Gastrocnemius medialis (tissue), 4 donors: ENCODE results near the gene HAGHL. TPM values are rescaled to one million over a fixed set of nuclear protein-coding genes. Genes with fewer than 3 reads are reported as not detected.

Experiments
- ATAC-seq, 2 donors: fragments of 150-250 bp; one replicate each; pipeline ENCODE4 v1.9.1; 2016
- DNase-seq, 2 donors: peaks; one replicate each; pipeline ENCODE4 v3.0.0-alpha.2; 2019
- H3K27ac ChIP-seq, 4 donors: fragments of 200-600 bp; sonication (generic); 1 replicate in 1 of 4; 2 replicates in 3 of 4; pipeline ENCODE4 v1.5.1; 2016 to 2018; ENCODE audit warnings: mild to moderate bottlenecking in 2 of 4, moderate library complexity in 1 of 4
- H3K27me3 ChIP-seq, 3 donors: fragments of 200-600 bp; sonication (generic) in 2 of 3; 1 replicate in 1 of 3; 2 replicates in 2 of 3; pipeline versions ENCODE4 v1.5.1 to v1.6.0; 2016 to 2019; ENCODE audit warnings: mild to moderate bottlenecking in 1 of 3, moderate library complexity in 1 of 3
- H3K36me3 ChIP-seq, 2 donors: fragments of 200-600 bp; sonication (generic) in 1 of 2; one replicate each; pipeline ENCODE4 v1.5.1; 2017 to 2018
- H3K4me1 ChIP-seq, 2 donors: fragments of 200-600 bp; sonication (generic) in 1 of 2; one replicate each; pipeline ENCODE4 v1.5.1; 2016 to 2017; ENCODE audit warnings: mild to moderate bottlenecking in 2 of 2
- H3K4me3 ChIP-seq, 4 donors: fragments of 200-600 bp; sonication (generic) in 3 of 4; 1 replicate in 1 of 4; 2 replicates in 3 of 4; pipeline ENCODE4 v1.5.1; 2016 to 2019; ENCODE audit warnings: mild to moderate bottlenecking in 2 of 4
- H3K9me3 ChIP-seq, 3 donors: fragments of 200-600 bp; sonication (generic) in 2 of 3; 1 replicate in 1 of 3; 2 replicates in 2 of 3; pipeline ENCODE4 v1.5.1; 2016 to 2019
- POLR2A ChIP-seq, 2 donors: fragments of 450-650 bp; IDR thresholded peaks; one replicate each; pipeline ENCODE4 v1.6.1; 2017; ENCODE audit warnings: antibody characterized with exemption in 2 of 2, mild to moderate bottlenecking in 2 of 2, moderate library complexity in 2 of 2
- in situ Hi-C, 4 donors: fragments of 200-750 bp; cut with MboI; loops; one replicate each; pipeline versions ENCODE4 v1.15.0 to v1.8.0; 2017; ENCODE audit warnings: low sequenced_read_pairs in 4 of 4
- intact Hi-C: fragments of 100-400 bp; cut with DNase I; formaldehyde crosslinking; loops from one replicate; pipeline ENCODE4 v1.15.1; 2023; ENCODE audit warnings: low total_unique reads
- total RNA-seq, 4 donors: library from RNA; depleted of rRNA; stranded (reverse); fragments of >200 nt; gene quantifications; one replicate each; pipeline versions ENCODE4 v1.1.0 to v1.2.3, GENCODE V29; 2016
- TF ChIP-seq, protein P1 (sequence below), 5 experiments: fragments of 450-650 bp in 3 of 5; fragments of 200-600 bp in 2 of 5; sonication (generic) in 2 of 5; IDR thresholded peaks in 4 of 5; conservative IDR thresholded peaks in 1 of 5; 1 replicate in 4 of 5; 2 replicates in 1 of 5; pipeline ENCODE4 v1.5.1; 2016 to 2019; ENCODE audit warnings: antibody characterized with exemption in 5 of 5, mild to moderate bottlenecking in 3 of 5, moderate library complexity in 3 of 5

The HAGHL gene
- total RNA-seq, 4 donors from 2014 or later, result 0.27 to 0.42 TPM; not detected in 2

DNA sequence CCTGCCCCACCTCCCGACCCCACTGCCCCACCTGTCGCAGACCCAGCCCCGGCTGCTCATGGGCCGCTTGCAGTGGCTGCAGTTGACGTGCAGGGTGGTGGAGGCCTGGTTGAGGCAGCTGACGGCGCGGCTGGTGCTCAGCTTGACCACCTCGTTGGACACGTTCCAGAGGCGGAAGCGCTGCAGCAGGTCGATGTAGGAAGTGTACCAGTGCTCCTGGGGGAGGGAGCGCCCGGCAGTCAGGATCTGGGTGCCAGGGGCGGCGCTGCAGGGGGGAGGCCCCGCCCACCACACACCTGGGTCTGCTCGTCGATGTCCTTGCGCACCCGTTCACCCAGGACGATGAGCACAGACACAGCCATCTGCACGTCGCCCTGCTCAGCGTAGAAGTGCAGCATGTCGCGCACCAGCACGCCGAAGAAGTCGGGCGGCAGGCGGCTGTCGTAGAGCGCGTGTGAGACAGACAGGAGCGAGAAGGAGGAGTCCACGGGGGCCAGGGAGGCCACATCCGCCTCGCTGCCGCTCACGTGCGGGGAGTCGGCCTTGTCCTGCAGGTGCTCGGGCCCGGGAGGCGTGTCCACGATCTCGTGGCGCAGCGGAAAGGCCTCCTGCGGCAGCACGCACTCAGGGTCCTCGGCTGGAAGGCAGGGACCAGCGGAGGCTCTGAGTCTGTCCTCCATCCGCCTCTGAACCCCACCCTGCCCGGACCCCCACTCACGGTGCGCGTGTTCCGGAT lies 41.8 kb upstream of the HAGHL start:
- TF ChIP-seq, protein P1, sequence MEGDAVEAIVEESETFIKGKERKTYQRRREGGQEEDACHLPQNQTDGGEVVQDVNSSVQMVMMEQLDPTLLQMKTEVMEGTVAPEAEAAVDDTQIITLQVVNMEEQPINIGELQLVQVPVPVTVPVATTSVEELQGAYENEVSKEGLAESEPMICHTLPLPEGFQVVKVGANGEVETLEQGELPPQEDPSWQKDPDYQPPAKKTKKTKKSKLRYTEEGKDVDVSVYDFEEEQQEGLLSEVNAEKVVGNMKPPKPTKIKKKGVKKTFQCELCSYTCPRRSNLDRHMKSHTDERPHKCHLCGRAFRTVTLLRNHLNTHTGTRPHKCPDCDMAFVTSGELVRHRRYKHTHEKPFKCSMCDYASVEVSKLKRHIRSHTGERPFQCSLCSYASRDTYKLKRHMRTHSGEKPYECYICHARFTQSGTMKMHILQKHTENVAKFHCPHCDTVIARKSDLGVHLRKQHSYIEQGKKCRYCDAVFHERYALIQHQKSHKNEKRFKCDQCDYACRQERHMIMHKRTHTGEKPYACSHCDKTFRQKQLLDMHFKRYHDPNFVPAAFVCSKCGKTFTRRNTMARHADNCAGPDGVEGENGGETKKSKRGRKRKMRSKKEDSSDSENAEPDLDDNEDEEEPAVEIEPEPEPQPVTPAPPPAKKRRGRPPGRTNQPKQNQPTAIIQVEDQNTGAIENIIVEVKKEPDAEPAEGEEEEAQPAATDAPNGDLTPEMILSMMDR (IDR thresholded peaks at IDR 0.05 in 4 of 5, conservative IDR thresholded peaks at IDR 0.05 in 1 of 5), result no peak
- no peak for TF ChIP-seq POLR2A (IDR thresholded peaks at IDR 0.05)
- DNase-seq (peak in 1 of 2 donors; percentile 32), ATAC-seq (no peak)
- in situ Hi-C loops (no loop called here), intact Hi-C loops (loop anchor here (10.0 kb wide), 1 partner anchor 620 kb away; the partner anchor contains the start of gene UBE2I)
- Histone ChIP-seq H3K27ac (peak overlapping the region in 2 of 4 donors; percentile 73 to 87), H3K4me3 (peak overlapping the region; percentile 84 to 87 (median 86)), H3K36me3 (peaks cover 0 to 33% of the 10 kb centered on the region in 2 donors), H3K27me3 (no peaks in the 10 kb centered on the region), H3K4me1 (peaks cover 40 to 61% of the 10 kb centered on the region in 2 donors), H3K9me3 (no peaks in the 10 kb centered on the region)

DNA sequence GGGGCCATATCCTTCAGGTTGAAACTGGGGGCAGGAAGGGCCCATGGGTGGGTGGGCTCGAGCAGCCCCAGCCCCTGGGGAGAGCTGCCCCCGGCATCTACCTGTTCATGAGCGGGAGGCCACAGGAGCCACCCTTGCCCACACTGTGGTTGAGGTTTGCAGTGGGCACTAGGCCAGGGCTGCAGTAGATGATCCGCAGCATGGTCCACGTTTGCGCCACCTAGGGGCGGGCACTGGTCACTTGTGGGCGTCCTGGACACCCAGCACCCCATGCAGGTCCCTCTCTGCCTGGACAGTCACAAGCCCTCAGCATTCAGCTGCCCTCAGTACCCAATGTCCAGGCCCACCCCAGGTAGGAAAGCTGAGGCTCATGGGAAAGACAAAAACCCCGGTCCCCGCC lies 40.9 kb upstream of the HAGHL start:
- DNase-seq (peak in 1 of 2 donors; percentile 39), ATAC-seq (no peak)
- Histone ChIP-seq H3K4me1 (peaks cover 37 to 61% of the 10 kb centered on the region in 2 donors), H3K27ac (no peak overlapping the region), H3K27me3 (no peaks in the 10 kb centered on the region), H3K9me3 (no peaks in the 10 kb centered on the region), H3K4me3 (no peak overlapping the region), H3K36me3 (peaks cover 0 to 33% of the 10 kb centered on the region in 2 donors)
- in situ Hi-C loops (no loop called here), intact Hi-C loops (loop anchor here (10.0 kb wide), 1 partner anchor 619 kb away; the partner anchor contains the start of gene UBE2I)
- TF ChIP-seq POLR2A (IDR thresholded peaks at IDR 0.05), result no peak
- TF ChIP-seq, protein P1 (IDR thresholded peaks at IDR 0.05 in 4 of 5, conservative IDR thresholded peaks at IDR 0.05 in 1 of 5), result peak in 3 of 5 experiments; percentile 12 to 36 (median 22)

DNA sequence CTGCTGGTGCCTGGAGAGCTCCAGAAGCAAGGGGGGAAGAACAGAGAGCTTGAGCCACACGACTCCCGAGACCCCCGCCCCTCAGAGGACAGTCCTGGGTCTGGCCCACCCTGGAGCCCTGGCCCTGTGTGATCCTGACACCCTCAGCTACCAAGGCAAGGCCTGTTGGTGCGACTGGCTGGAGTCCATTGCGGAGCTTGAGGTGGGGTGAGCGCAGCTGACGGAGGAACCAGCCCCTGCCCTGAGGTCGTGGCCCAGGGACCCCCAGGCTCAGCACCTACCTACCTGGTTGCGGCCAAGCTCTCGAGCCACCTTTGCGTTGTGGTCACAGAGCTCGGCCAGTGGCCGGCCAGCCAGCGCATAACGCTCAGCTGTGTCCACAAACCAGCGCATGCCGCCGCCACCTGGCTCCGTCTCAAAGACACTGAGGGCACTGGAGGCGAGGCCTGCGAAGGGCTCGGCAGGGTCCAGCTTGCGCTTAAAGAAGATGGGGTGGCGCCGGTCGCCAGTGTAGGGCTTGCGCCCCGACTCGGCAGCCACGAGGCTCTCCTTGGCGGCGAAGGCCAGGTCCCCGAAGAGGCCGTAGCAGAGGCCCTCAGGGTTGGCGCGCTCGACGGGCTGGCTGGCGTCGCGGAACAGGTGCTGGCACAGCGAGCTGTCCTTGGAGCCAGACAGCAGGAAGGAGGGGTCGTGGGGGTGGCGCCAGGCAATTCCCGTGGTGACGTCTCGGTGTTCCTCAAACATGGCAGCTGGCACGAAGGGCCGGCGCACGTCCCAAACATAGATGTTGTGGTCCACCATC lies 40.2 kb upstream of the HAGHL start:
- no peak for ATAC-seq
- Histone ChIP-seq H3K27ac (no peak overlapping the region), H3K27me3 (peaks cover 0 to 4% (median 2%) of the 10 kb centered on the region in 3 donors), H3K36me3 (peaks cover 0 to 29% of the 10 kb centered on the region in 2 donors), H3K4me3 (no peak overlapping the region), H3K4me1 (peaks cover 31 to 54% of the 10 kb centered on the region in 2 donors), H3K9me3 (no peaks in the 10 kb centered on the region)
- TF ChIP-seq, protein P1 (IDR thresholded peaks at IDR 0.05 in 4 of 5, conservative IDR thresholded peaks at IDR 0.05 in 1 of 5), result no peak
- TF ChIP-seq POLR2A (IDR thresholded peaks at IDR 0.05), result no peak
- no peak for DNase-seq
- in situ Hi-C loops (no loop called here), intact Hi-C loops (loop anchor here (10.0 kb wide), 1 partner anchor 618 kb away; the partner anchor contains the start of gene UBE2I)

DNA sequence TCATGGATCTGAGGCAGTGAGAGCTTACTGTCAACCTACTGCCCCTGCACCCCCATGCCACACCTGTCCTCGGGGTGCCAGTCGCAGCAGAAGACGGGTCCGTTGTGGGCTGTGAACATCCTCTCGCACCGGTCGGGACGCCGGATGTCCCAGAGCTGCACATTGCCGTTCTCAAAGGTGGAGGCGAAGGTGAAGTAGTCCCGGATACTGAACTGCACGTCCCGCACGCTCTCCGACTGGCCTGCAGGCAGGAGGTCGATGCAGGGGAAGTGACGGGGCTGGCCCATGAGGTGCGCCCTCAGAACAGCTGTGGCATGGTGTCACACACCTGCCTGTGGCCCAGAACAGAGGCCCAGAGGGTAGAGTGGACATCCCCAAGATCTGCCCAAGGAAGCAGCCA lies 39.4 kb upstream of the HAGHL start:
- Histone ChIP-seq H3K36me3 (peaks cover 0 to 20% of the 10 kb centered on the region in 2 donors), H3K4me3 (no peak overlapping the region), H3K4me1 (peaks cover 25 to 46% of the 10 kb centered on the region in 2 donors), H3K27ac (no peak overlapping the region), H3K27me3 (peaks cover under 1 to 11% (median 10%) of the 10 kb centered on the region in 3 donors), H3K9me3 (no peaks in the 10 kb centered on the region)
- intact Hi-C loops (loop anchor here (10.0 kb wide), 1 partner anchor 617 kb away; the partner anchor contains the start of gene UBE2I), in situ Hi-C loops (no loop called here)
- no peak for ATAC-seq
- TF ChIP-seq, protein P1 (IDR thresholded peaks at IDR 0.05 in 4 of 5, conservative IDR thresholded peaks at IDR 0.05 in 1 of 5), result no peak
- TF ChIP-seq POLR2A (IDR thresholded peaks at IDR 0.05), result no peak
- no peak for DNase-seq
